ENCODE data around the gene BCCIP.

- no peak for TF ChIP-seq CTCF (optimal IDR thresholded peaks at IDR 0.05 in 1 of 3, IDR thresholded peaks at IDR 0.05 in 1 of 3, conservative IDR thresholded peaks at IDR 0.05 in 1 of 3; ENCODE audit: extremely low read depth in 1 of 3, insufficient read depth in 2 of 3, low read length in 3 of 3)
- no peak for TF ChIP-seq EZH2 (IDR thresholded peaks at IDR 0.05; ENCODE audit: low read length)
Observed at GRCh38 chr10:125845617-125846016, 22.3 kb downstream of the BCCIP start.
